ENCODE measurements around the gene PFN4. TPM values are rescaled to one million over a fixed set of nuclear protein-coding genes. Genes with fewer than 3 reads are reported as not detected.

The PFN4 gene
- total and polyA plus RNA-seq, 2 of the 4 experiments (the other 2 are of a cell fraction), result 0.36 to 0.48 TPM

DNA sequence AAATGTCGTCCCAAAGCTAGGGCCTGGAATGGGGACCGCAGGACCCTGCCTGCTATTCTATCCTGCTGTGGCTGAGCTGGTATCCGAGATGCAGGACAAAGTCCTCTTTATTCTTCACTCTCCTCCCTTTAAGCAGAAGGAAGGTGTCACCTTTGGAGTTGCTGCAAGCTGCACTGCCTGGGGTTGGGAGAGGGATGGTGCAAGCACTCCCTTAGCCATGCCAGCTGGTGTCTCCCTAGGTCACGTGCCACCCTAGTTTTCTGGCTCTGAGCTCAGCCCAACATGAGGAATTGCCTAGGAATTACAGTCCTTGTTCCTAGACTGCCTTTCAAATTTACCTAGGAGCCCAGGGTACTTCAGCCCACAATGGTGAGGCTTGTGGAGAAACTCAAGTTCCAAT, 30.3 kb upstream of the PFN4 start:
- Histone ChIP-seq H3K18ac (ENCODE audit: low read depth, low read length) (no peak overlapping the region), H3K27ac (ENCODE audit: insufficient read depth, low read length) (no peak overlapping the region), H3K9ac (ENCODE audit: low read depth, low read length) (no peak overlapping the region), H3K27me3 (ENCODE audit: control insufficient read depth, insufficient read depth, low read length) (no peaks in the 10 kb centered on the region), H3K36me3 (ENCODE audit: control insufficient read depth, insufficient read depth, low read length) (peaks cover 2% of the 10 kb centered on the region; the same call in 1 of the 2 replicates), H3K9me3 (ENCODE audit: control insufficient read depth, insufficient read depth, low read length) (no peaks in the 10 kb centered on the region), H3K4ac (ENCODE audit: low read depth, low read length) (no peak overlapping the region), H3K4me1 (ENCODE audit: control insufficient read depth, insufficient read depth, low read length) (no peaks in the 10 kb centered on the region), H4K91ac (ENCODE audit: insufficient read depth, low read depth, low read length) (no peak overlapping the region), H2BK5ac (ENCODE audit: low read depth, low read length, poor library complexity, severe bottlenecking) (no peak overlapping the region), H3K23ac (ENCODE audit: low read depth, low read length) (no peak overlapping the region), H3K4me2 (ENCODE audit: low read depth, low read length) (no peak overlapping the region), H2AFZ (replicated peaks; ENCODE audit: low read length, poor library complexity) (no peak overlapping the region), H2AK9ac (replicated peaks; ENCODE audit: low read depth, low read length, poor library complexity) (no peak overlapping the region), H2BK120ac (ENCODE audit: low read depth, low read length) (no peak overlapping the region), H3K9me1 (ENCODE audit: insufficient read depth, low read length) (peaks cover 4% of the 10 kb centered on the region; the same call in 1 of the 2 replicates), H2BK20ac (ENCODE audit: low read depth, low read length) (no peak overlapping the region), H2AK5ac (ENCODE audit: low read depth, low read length) (no peak overlapping the region), H4K5ac (ENCODE audit: low read depth, low read length) (no peak overlapping the region), H3K4me3 (ENCODE audit: insufficient read depth, low read depth, low read length) (no peak overlapping the region), H3K14ac (replicated peaks; ENCODE audit: low read depth, low read length) (no peak overlapping the region), H2BK15ac (ENCODE audit: low read depth, low read length) (no peak overlapping the region), H4K8ac (ENCODE audit: low read depth in 2 of 2, low read length in 2 of 2) (no peak overlapping the region), H3K79me1 (ENCODE audit: low read depth in 1 of 2, low read length in 2 of 2) (no peaks in the 10 kb centered on the region), H4K20me1 (ENCODE audit: insufficient read depth, low read length) (no peaks in the 10 kb centered on the region), H3K56ac (ENCODE audit: extremely low read depth, insufficient read depth, low read length) (no peak overlapping the region)
- ATAC-seq (ENCODE audit: low read depth), result no peak
- ChIA-PET CTCF (no interaction called here), POLR2A (ENCODE audit: unreplicated experiment) (no interaction called here)
- no TSS peak for BruUV-seq (replicated peaks)
- dilution Hi-C loops (cut with HindIII; ENCODE audit: low sequenced_read_pairs, unreplicated experiment), result no loop called here
- WGBS, 2 experiments (ENCODE audit: extremely low coverage in 2 of 2, insufficient read length in 1 of 2), result no CpG with 5 or more reads among the region's 4 CpGs
- no peak for DNase-seq
- TF ChIP-seq CTCF (conservative IDR thresholded peaks at IDR 0.05; ENCODE audit: low read depth, low read length) (no peak), MXI1 (IDR thresholded peaks at IDR 0.05; ENCODE audit: borderline replicate concordance, low read depth, low read length) (no peak), FOS (IDR thresholded peaks at IDR 0.05; ENCODE audit: low read depth, low read length) (no peak), USF2 (IDR thresholded peaks at IDR 0.05; ENCODE audit: low read depth, low read length) (no peak), CEBPB (IDR thresholded peaks at IDR 0.05; ENCODE audit: low read depth, low read length) (no peak), MAZ (IDR thresholded peaks at IDR 0.05; ENCODE audit: borderline replicate concordance, low read depth, low read length) (no peak), MAFK (IDR thresholded peaks at IDR 0.05; ENCODE audit: low read depth, low read length) (no peak), ELK1 (IDR thresholded peaks at IDR 0.05; ENCODE audit: borderline replicate concordance, low read depth, low read length) (no peak), RFX5 (IDR thresholded peaks at IDR 0.05; ENCODE audit: low read depth, low read length) (no peak), RCOR1 (IDR thresholded peaks at IDR 0.05; ENCODE audit: insufficient replicate concordance, low read length) (no peak), POLR2A (IDR thresholded peaks at IDR 0.05; ENCODE audit: low read depth, low read length) (no peak), NFE2L2 (IDR thresholded peaks at IDR 0.05; ENCODE audit: low read depth, low read length) (no peak), RAD21 (IDR thresholded peaks at IDR 0.05; ENCODE audit: low read length) (no peak), BHLHE40 (IDR thresholded peaks at IDR 0.05; ENCODE audit: low read depth, low read length) (no peak), SMC3 (IDR thresholded peaks at IDR 0.05; ENCODE audit: low read depth, low read length) (no peak), CHD1 (IDR thresholded peaks at IDR 0.05; ENCODE audit: low read depth, low read length) (no peak)
- intact Hi-C loops (cut with micrococcal nuclease), result no loop called here
- in situ Hi-C loops (cut with MboI; ENCODE audit: low sequenced_read_pairs), result no loop called here
